ENCODE data around the gene DPY19L1.
"Not testable (repeated sequence)": the region's sequence is repeated elsewhere in the genome, so short reads cannot be mapped to it uniquely, and the experiment has no call there.

DPY19L1 gene

GRCh38 chr7:34988442-34989125, 48.7 kb downstream of the DPY19L1 start:
- not testable (repeated sequence) for DNase-seq (ENCODE audit: low read depth)

- not testable (repeated sequence) for DNase-seq (ENCODE audit: low read depth)
Observed at GRCh38 chr7:34985155-34985554, 52.1 kb downstream of the DPY19L1 start.

GRCh38 chr7:34984140-34984539, 53.1 kb downstream of the DPY19L1 start:
- not testable (repeated sequence) for DNase-seq (ENCODE audit: low read depth)

GRCh38 chr7:34982371-34983019, 54.8 kb downstream of the DPY19L1 start:
- DNase-seq (ENCODE audit: low read depth): no peak

GRCh38 chr7:34979124-34979523, 58.2 kb downstream of the DPY19L1 start:
- DNase-seq (ENCODE audit: low read depth): not testable (repeated sequence)

- DNase-seq (ENCODE audit: low read depth): no peak
Observed at GRCh38 chr7:34973400-34973760, 63.9 kb downstream of the DPY19L1 start.

- DNase-seq (ENCODE audit: low read depth): not testable (repeated sequence)
Observed at GRCh38 chr7:34972739-34973399, 64.4 kb downstream of the DPY19L1 start.

- not testable (repeated sequence) for DNase-seq (ENCODE audit: low read depth)
Observed at GRCh38 chr7:34967818-34968217, 69.5 kb downstream of the DPY19L1 start.

- not testable (repeated sequence) for DNase-seq (ENCODE audit: low read depth)
Observed at GRCh38 chr7:34966504-34966903, 70.8 kb downstream of the DPY19L1 start.

- DNase-seq (ENCODE audit: low read depth): no peak
Observed at GRCh38 chr7:34958021-34958420, 79.3 kb downstream of the DPY19L1 start.

GRCh38 chr7:34952822-34953221, 84.5 kb downstream of the DPY19L1 start:
- no peak for DNase-seq (ENCODE audit: low read depth)

- DNase-seq (ENCODE audit: low read depth): no peak
Observed at GRCh38 chr7:34949361-34949760, 87.9 kb downstream of the DPY19L1 start.

GRCh38 chr7:34947427-34947826, 89.9 kb downstream of the DPY19L1 start:
- not testable (repeated sequence) for DNase-seq (ENCODE audit: low read depth)

- no peak for DNase-seq (ENCODE audit: low read depth)
Observed at GRCh38 chr7:34946486-34946885, 90.8 kb downstream of the DPY19L1 start.

- DNase-seq (ENCODE audit: low read depth): not testable (repeated sequence)
Observed at GRCh38 chr7:34945894-34946477, 91.3 kb downstream of the DPY19L1 start.

GRCh38 chr7:34939175-34939574, 98.1 kb downstream of the DPY19L1 start:
- DNase-seq (ENCODE audit: low read depth): no peak

- not testable (repeated sequence) for DNase-seq (ENCODE audit: low read depth)
Observed at GRCh38 chr7:34935735-34936165, 101.5 kb downstream of the DPY19L1 start.

- no peak for DNase-seq (ENCODE audit: low read depth)
Observed at GRCh38 chr7:34931739-34932138, 105.5 kb downstream of the DPY19L1 start.

- not testable (repeated sequence) for DNase-seq (ENCODE audit: low read depth)
Observed at GRCh38 chr7:34929783-34930182, 107.5 kb downstream of the DPY19L1 start.

- no peak for DNase-seq (ENCODE audit: low read depth)
Observed at GRCh38 chr7:34928560-34928959, 108.7 kb downstream of the DPY19L1 start.

GRCh38 chr7:34928052-34928451, 109.2 kb downstream of the DPY19L1 start:
- no peak for DNase-seq (ENCODE audit: low read depth)

- not testable (repeated sequence) for DNase-seq (ENCODE audit: low read depth)
Observed at GRCh38 chr7:34920470-34920869, 116.8 kb downstream of the DPY19L1 start.

- not testable (repeated sequence) for DNase-seq (ENCODE audit: low read depth)
Observed at GRCh38 chr7:34919038-34919437, 118.2 kb downstream of the DPY19L1 start.
